GM19438 (cell line): ENCODE data around the gene RNF115.
"Not testable (repeated sequence)": the region's sequence is repeated elsewhere in the genome, so short reads cannot be mapped to it uniquely, and the experiment has no call there.

Experiments used
- ATAC-seq: cut with Tn5 transposase; IDR thresholded peaks from one replicate; pipeline ENCODE4 v1.9.1; 2021; ENCODE audit warnings: low read depth; ENCODE audit not compliant: unreplicated experiment

Gene RNF115

GRCh38 chr1:145747398-145748247 lies 76.3 kb downstream of the RNF115 start:
- ATAC-seq = no peak

- ATAC-seq = no peak
These were observed 83.6 kb downstream of the RNF115 start for GRCh38 chr1:145740269-145740668.

GRCh38 chr1:145736191-145736590 lies 87.7 kb downstream of the RNF115 start:
- no peak for ATAC-seq

GRCh38 chr1:145730900-145731299 lies 93.0 kb downstream of the RNF115 start:
- no peak for ATAC-seq

GRCh38 chr1:145730467-145730866 lies 93.4 kb downstream of the RNF115 start:
- ATAC-seq = no peak

GRCh38 chr1:145729666-145730436 lies 94.0 kb downstream of the RNF115 start:
- no peak for ATAC-seq

- no peak for ATAC-seq
These were observed 94.7 kb downstream of the RNF115 start for GRCh38 chr1:145729196-145729595.

- ATAC-seq = not testable (repeated sequence)
These were observed 97.7 kb downstream of the RNF115 start for GRCh38 chr1:145726193-145726592.

- peak; percentile 78 for ATAC-seq
These were observed 102.8 kb downstream of the RNF115 start for GRCh38 chr1:145720878-145721671.

- no peak for ATAC-seq
These were observed 103.4 kb downstream of the RNF115 start for GRCh38 chr1:145720556-145720877.

GRCh38 chr1:145719230-145720079 lies 104.4 kb downstream of the RNF115 start, which contains the start of gene CD160:
CD160 (plus strand) TSS chr1:145719499; CDS start chr1:145728328, 8,829 bp downstream.
- ATAC-seq = no peak

- not testable (repeated sequence) for ATAC-seq
These were observed 105.4 kb downstream of the RNF115 start for GRCh38 chr1:145718465-145718864.

GRCh38 chr1:145717833-145718232 lies 106.1 kb downstream of the RNF115 start:
- no peak for ATAC-seq

GRCh38 chr1:145716641-145717345 lies 107.1 kb downstream of the RNF115 start:
- no peak for ATAC-seq

GRCh38 chr1:145714524-145715111 lies 109.3 kb downstream of the RNF115 start:
- no peak for ATAC-seq

- no peak for ATAC-seq
These were observed 112.7 kb downstream of the RNF115 start for GRCh38 chr1:145711213-145711651.

- no peak for ATAC-seq
These were observed 113.4 kb downstream of the RNF115 start for GRCh38 chr1:145710291-145711027.

GRCh38 chr1:145708063-145708462 lies 115.8 kb downstream of the RNF115 start:
- ATAC-seq = no peak
